Astrocyte (in vitro differentiated cells and primary cell): Measurements from ENCODE around the gene PAX5. TPM values are rescaled to one million over a fixed set of nuclear protein-coding genes. Genes with fewer than 3 reads are reported as not detected.

Source experiments
- DNase-seq: peaks from one replicate; pipeline ENCODE4 v3.0.0-alpha.2; 2010; ENCODE audit warnings: low read depth
- FAIRE-seq: peaks from 2 replicates; lab custom pipeline; 2011; peaks lifted over from hg19 to GRCh38; lab: Jason Lieb, UNC
- H2AFZ ChIP-seq: 2 replicates; pipeline ENCODE4 v1.6.0; 2012; ENCODE audit warnings: low read depth, low read length, inconsistent platforms
- H3K27ac ChIP-seq: 2 replicates; pipeline ENCODE4 v1.5.1; 2011; ENCODE audit warnings: low read depth, low read length, inconsistent platforms
- H3K27me3 ChIP-seq: 2 replicates; pipeline ENCODE4 v1.6.0; 2011; ENCODE audit warnings: low read length, inconsistent platforms; ENCODE audit not compliant: insufficient read depth
- H3K36me3 ChIP-seq: 2 replicates; pipeline ENCODE4 v1.5.1; 2011; ENCODE audit warnings: low read length, inconsistent platforms; ENCODE audit not compliant: insufficient read depth
- H3K4me1 ChIP-seq: 2 replicates; pipeline ENCODE4 v1.5.1; 2011; ENCODE audit warnings: low read length, inconsistent platforms; ENCODE audit not compliant: insufficient read depth
- H3K4me2 ChIP-seq: 2 replicates; pipeline ENCODE4 v1.6.0; 2012; ENCODE audit warnings: low read length, inconsistent platforms
- H3K4me3 ChIP-seq: 2 replicates; pipeline ENCODE4 v1.5.1; 2011; ENCODE audit warnings: low read depth, mild to moderate bottlenecking, low read length, inconsistent platforms; ENCODE audit not compliant: insufficient read depth
- H3K79me2 ChIP-seq: 2 replicates; pipeline ENCODE4 v1.6.0; 2012; ENCODE audit warnings: mild to moderate bottlenecking, low read length, inconsistent platforms; ENCODE audit not compliant: insufficient read depth
- H3K9ac ChIP-seq: 2 replicates; pipeline ENCODE4 v1.6.0; 2012; ENCODE audit warnings: mild to moderate bottlenecking, low read length, inconsistent platforms
- H3K9me3 ChIP-seq: 2 replicates; pipeline ENCODE4 v1.5.1; 2012; ENCODE audit warnings: low read depth, mild to moderate bottlenecking, low read length, inconsistent platforms; ENCODE audit not compliant: insufficient read depth
- H4K20me1 ChIP-seq: 2 replicates; pipeline ENCODE4 v1.6.0; 2012; ENCODE audit warnings: low read length, inconsistent platforms; ENCODE audit not compliant: insufficient read depth
- H3K27ac Mint-ChIP-seq: one replicate; pipeline ENCODE4 v1.8.0; 2021; ENCODE audit warnings: mild to moderate bottlenecking, mixed read lengths; ENCODE audit not compliant: unreplicated experiment
- H3K27me3 Mint-ChIP-seq: one replicate; pipeline ENCODE4 v1.8.0; 2021; ENCODE audit warnings: low read depth, mixed read lengths; ENCODE audit not compliant: unreplicated experiment
- H3K36me3 Mint-ChIP-seq: one replicate; pipeline ENCODE4 v1.8.0; 2021; ENCODE audit warnings: low read depth, mixed read lengths; ENCODE audit not compliant: unreplicated experiment
- H3K4me1 Mint-ChIP-seq: one replicate; pipeline ENCODE4 v1.8.0; 2021; ENCODE audit warnings: low read depth, mixed read lengths; ENCODE audit not compliant: unreplicated experiment
- H3K4me3 Mint-ChIP-seq: one replicate; pipeline ENCODE4 v1.8.0; 2021; ENCODE audit warnings: mild to moderate bottlenecking, moderate library complexity, mixed read lengths; ENCODE audit not compliant: unreplicated experiment
- H3K9me3 Mint-ChIP-seq: one replicate; pipeline ENCODE4 v1.8.0; 2021; ENCODE audit warnings: mild to moderate bottlenecking, mixed read lengths; ENCODE audit not compliant: unreplicated experiment
- CTCF ChIP-seq: IDR thresholded peaks from 2 replicates; pipeline ENCODE4 v1.5.1; 2011; ENCODE audit warnings: low read depth, mild to moderate bottlenecking, inconsistent platforms, low read length, moderate library complexity; ENCODE audit not compliant: insufficient read depth
- EZH2 ChIP-seq: IDR thresholded peaks from 2 replicates; pipeline ENCODE4 v1.6.1; 2012; ENCODE audit warnings: mild to moderate bottlenecking, low read length, inconsistent platforms; ENCODE audit not compliant: insufficient read depth
- total RNA-seq: library from RNA; stranded (reverse); gene quantifications from 2 replicates; pipeline ENCODE4 v1.2.1, GENCODE V29; 2021

Gene PAX5
- total RNA-seq, 1 donor from 2014 or later = not detected

GRCh38 chr9:37002413-37003217, 31.5 kb downstream of the PAX5 start:
- Mint-ChIP-seq H3K4me3 (no peak overlapping the region), H3K4me1 (peaks cover 1% of the 10 kb centered on the region), H3K27ac (no peak overlapping the region), H3K36me3 (no peaks in the 10 kb centered on the region), H3K27me3 (peaks cover 80% of the 10 kb centered on the region), H3K9me3 (peaks cover 3% of the 10 kb centered on the region)
- Histone ChIP-seq H3K9ac (no peak overlapping the region), H2AFZ (no peak overlapping the region), H3K27ac (no peak overlapping the region), H3K27me3 (peaks cover 85% of the 10 kb centered on the region), H3K4me2 (no peak overlapping the region), H3K4me1 (no peaks in the 10 kb centered on the region), H3K9me3 (no peaks in the 10 kb centered on the region), H4K20me1 (no peaks in the 10 kb centered on the region), H3K79me2 (no peaks in the 10 kb centered on the region), H3K36me3 (no peaks in the 10 kb centered on the region), H3K4me3 (no peak overlapping the region)
- FAIRE-seq (no peak), DNase-seq (no peak)
- TF ChIP-seq EZH2 (peak; percentile 92), CTCF (no peak)

- Mint-ChIP-seq H3K9me3 (peaks cover 3% of the 10 kb centered on the region), H3K27me3 (peaks cover 75% of the 10 kb centered on the region), H3K27ac (no peak overlapping the region), H3K4me3 (no peak overlapping the region), H3K4me1 (peaks cover 7% of the 10 kb centered on the region), H3K36me3 (no peaks in the 10 kb centered on the region)
- Histone ChIP-seq H3K9me3 (no peaks in the 10 kb centered on the region), H3K79me2 (no peaks in the 10 kb centered on the region), H3K4me1 (no peaks in the 10 kb centered on the region), H4K20me1 (no peaks in the 10 kb centered on the region), H3K4me2 (no peak overlapping the region), H2AFZ (no peak overlapping the region), H3K27ac (no peak overlapping the region), H3K36me3 (no peaks in the 10 kb centered on the region), H3K4me3 (no peak overlapping the region), H3K27me3 (peaks cover 80% of the 10 kb centered on the region), H3K9ac (no peak overlapping the region)
- TF ChIP-seq CTCF (no peak), EZH2 (no peak)
- no peak for FAIRE-seq
- DNase-seq = no peak
These were observed 32.0 kb downstream of the PAX5 start for GRCh38 chr9:37002036-37002412.

GRCh38 chr9:37001459-37001858, 32.6 kb downstream of the PAX5 start:
- Mint-ChIP-seq H3K4me1 (peaks cover 11% of the 10 kb centered on the region), H3K9me3 (peaks cover 3% of the 10 kb centered on the region), H3K27me3 (peaks cover 70% of the 10 kb centered on the region), H3K27ac (no peak overlapping the region), H3K4me3 (no peak overlapping the region), H3K36me3 (no peaks in the 10 kb centered on the region)
- TF ChIP-seq EZH2 (no peak), CTCF (no peak)
- H3K9me3 ChIP-seq = no peaks in the 10 kb centered on the region
- no peaks in the 10 kb centered on the region for H3K4me1 ChIP-seq
- H4K20me1 ChIP-seq = no peaks in the 10 kb centered on the region
- H2AFZ ChIP-seq = no peak overlapping the region
- H3K9ac ChIP-seq = no peak overlapping the region
- DNase-seq = no peak
- H3K36me3 ChIP-seq = no peaks in the 10 kb centered on the region
- no peak overlapping the region for H3K27ac ChIP-seq
- H3K4me2 ChIP-seq = no peak overlapping the region
- peaks cover 74% of the 10 kb centered on the region for H3K27me3 ChIP-seq
- FAIRE-seq = no peak
- H3K79me2 ChIP-seq = no peaks in the 10 kb centered on the region
- H3K4me3 ChIP-seq = no peak overlapping the region
